C1 segment of cervical spinal cord (tissue), 14 donors: Measurements from ENCODE around the gene BCL2L12.

Experiments
- DNase-seq, 14 donors: peaks; one replicate each; lab custom pipeline; 2025; lab: John Stamatoyannopoulos, UW

Gene BCL2L12

DNA sequence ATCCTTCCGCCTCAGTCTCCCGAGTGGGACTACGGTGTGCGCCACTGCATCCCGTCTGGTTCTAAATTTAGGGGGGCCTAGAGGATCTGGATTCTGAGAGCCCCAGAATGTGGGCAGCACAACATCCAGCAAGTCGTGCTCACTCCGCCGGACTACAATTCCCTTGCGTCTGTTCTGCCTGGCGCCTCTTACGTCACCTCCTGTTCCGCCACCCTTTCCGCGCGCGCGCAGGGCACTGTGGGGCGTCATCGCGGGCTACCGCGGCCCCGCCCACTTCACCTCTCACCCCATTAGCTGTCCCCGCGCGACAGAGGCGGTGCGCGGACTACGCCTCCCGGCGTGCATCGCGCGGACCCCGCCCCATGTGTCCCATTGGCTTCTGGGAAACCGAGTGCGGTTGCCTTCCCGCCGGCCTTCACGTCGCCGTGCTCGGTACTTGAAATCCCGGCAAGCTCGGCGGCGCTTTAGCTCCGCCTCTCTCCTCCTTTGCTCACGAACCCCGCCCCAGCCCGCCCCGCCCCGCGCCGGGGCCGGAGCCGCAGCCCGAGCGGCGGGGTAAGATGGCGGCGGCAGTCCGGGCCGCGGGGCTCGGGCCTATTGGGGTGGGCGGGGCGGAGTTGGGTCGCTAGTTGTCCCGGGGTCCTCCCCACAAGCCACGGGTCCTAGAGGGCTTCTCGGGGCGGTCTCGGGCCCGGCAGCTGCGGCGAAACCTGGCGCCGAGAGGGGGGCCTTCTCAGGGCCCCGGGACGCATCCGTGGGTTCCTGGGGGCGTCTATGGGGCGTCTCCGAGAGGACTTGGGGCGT lies 23.8 kb upstream of the BCL2L12 start, which contains the start of gene SCAF1:
Gene SCAF1 (plus strand): TSS at position 522 of the 804 bp plus-strand sequence. CDS start 2,818 bp downstream, outside the sequence.
- peak; percentile 98 to 100 (median 99) for DNase-seq

DNA sequence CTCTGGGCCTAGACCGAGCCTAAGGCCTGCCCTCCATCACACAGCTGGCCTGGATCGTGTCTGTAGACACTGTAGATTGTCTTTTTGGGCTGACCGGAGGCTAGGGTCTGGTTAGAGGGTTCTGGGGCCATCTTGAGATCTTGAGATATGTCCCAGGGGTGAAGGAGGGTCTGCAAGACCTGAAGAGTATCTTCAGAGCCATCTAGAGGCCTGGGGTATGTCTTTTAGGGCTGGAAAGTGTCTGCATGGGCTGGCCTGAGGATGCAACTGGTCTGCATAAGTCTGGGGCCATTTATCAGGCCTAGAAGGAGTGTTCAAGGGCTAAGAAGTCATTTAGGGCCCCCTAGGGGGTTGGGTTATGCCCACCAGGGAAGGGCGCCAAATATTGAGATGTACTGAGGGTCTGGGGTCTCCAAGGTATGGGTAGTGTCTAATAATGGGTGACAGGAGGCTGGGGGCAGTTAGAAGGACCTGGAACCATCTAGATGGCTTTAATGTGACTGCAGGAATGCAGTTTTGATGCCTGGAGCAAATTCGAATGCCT lies 23.2 kb upstream of the BCL2L12 start:
- DNase-seq, result peak in 1 of 14 donors; percentile 26

DNA sequence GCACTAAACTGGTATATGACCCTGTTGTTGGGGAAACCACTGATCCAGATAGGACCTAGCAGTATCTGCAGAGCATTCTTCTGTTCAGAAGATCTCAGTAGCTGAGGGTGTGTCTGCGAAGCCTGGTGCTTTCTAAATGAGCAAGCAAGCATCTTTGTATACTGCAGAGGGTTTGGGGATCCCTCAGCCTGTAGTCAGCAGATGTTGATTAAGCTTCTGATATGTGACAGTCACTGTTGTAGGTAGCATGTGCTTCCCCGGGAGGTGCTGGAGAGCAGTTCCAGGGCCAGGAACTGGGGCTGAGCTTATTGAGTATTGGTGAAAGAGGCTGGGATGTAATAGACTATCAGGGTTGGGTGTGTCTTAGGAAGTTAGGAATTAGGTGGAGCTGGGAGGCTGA lies 22.3 kb upstream of the BCL2L12 start:
- no peak for DNase-seq

DNA sequence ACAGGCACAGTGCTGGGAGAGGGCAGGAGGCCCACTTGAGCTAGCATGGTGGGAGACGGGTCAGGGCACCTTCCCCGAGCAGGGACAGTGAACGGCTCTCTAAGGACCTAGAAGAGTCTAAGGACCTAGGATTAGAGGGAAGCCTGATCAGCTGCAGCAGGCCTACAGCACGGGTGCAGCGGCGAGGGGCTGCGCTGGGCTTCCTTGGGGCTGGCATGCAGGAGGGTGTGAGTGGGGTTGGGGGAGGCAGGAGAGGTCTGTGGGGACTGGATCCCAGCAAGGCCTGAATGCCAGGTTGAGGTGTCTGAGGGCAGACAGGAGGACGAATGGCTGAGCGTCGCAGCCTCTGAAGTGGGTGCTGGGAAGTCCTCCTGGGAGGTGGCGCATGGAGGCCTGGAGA lies 20.1 kb upstream of the BCL2L12 start:
- DNase-seq, result no peak

DNA sequence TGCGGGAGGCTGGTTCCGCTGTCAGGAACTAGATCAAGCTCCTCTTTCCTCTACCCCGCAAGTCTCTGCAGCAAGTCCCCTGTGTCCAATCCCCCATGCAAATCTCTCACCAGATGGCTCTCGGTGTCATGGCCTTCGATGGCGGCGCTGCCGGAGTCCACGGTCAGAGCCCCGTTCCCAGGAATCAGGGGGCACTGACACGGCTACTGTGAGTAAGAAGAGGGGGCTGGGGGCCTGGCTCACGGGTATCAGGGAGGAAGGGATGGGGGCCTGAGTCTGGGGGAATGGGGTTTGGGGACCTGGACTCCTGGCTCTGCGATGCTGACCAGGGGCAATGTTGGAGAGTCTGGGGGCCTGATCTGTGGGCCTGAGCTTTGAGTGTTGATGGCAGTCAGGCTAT lies 19.7 kb upstream of the BCL2L12 start:
- DNase-seq, result no peak

DNA sequence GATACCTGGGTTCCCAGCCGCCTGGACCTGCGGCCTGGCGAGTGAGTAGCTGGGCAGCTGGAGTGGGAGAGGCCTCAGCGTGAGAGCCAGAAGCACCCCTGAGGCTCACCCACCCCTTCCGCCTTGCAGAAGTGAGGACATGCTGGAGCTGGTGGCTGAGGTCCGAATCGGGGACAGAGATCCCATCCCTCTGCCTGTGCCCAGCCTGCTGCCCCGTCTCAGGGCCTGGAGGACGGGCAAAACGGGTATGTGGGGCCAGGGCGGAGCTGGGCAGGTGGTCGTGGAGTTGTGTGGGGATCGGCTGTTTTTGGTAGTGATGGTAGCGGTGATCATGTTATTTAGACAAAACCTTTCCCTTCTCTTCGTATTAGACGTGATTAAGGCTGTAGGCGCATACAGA lies 19.1 kb upstream of the BCL2L12 start:
- DNase-seq, result no peak

DNA sequence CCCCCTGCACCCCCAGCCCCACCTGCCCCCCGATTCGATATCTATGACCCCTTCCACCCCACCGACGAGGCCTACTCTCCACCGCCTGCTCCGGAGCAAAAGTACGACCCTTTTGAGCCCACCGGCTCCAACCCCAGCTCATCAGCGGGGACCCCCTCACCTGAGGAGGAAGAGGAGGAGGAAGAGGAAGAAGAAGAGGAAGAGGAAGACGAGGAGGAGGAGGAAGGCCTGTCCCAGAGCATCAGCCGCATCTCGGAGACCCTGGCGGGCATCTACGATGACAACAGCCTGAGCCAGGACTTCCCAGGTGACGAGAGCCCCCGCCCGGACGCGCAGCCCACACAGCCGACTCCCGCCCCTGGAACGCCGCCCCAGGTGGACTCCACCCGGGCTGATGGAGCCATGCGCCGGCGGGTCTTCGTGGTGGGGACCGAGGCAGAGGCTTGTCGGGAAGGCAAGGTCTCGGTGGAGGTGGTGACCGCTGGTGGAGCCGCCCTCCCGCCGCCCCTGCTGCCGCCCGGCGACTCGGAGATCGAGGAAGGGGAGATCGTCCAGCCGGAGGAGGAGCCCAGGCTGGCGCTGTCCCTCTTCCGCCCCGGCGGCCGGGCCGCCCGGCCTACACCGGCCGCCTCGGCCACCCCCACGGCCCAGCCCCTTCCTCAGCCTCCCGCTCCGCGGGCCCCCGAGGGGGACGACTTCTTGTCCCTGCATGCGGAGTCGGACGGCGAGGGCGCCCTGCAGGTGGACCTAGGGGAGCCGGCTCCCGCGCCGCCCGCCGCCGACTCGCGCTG lies 14.5 kb upstream of the BCL2L12 start:
- DNase-seq, result no peak

DNA sequence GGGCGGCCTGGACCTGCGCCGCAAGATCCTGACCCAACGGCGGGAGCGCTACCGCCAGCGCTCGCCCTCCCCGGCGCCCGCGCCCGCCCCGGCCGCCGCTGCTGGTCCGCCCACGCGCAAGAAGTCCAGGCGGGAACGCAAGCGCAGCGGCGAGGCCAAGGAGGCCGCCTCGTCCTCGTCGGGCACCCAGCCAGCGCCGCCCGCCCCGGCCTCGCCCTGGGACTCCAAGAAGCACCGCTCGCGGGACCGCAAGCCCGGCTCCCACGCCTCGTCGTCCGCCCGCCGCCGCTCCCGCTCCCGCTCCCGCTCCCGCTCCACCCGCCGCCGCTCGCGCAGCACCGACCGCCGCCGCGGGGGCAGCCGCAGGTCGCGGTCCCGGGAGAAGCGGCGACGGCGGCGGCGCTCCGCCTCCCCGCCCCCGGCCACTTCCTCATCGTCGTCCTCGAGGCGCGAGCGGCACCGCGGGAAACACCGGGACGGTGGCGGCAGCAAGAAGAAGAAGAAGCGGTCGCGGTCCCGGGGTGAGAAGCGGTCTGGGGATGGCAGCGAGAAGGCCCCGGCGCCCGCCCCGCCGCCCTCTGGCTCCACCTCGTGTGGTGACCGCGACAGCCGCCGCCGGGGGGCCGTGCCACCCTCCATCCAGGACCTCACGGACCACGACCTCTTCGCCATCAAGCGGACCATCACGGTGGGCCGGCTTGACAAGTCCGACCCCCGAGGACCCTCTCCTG lies 13.7 kb upstream of the BCL2L12 start:
- no peak for DNase-seq

DNA sequence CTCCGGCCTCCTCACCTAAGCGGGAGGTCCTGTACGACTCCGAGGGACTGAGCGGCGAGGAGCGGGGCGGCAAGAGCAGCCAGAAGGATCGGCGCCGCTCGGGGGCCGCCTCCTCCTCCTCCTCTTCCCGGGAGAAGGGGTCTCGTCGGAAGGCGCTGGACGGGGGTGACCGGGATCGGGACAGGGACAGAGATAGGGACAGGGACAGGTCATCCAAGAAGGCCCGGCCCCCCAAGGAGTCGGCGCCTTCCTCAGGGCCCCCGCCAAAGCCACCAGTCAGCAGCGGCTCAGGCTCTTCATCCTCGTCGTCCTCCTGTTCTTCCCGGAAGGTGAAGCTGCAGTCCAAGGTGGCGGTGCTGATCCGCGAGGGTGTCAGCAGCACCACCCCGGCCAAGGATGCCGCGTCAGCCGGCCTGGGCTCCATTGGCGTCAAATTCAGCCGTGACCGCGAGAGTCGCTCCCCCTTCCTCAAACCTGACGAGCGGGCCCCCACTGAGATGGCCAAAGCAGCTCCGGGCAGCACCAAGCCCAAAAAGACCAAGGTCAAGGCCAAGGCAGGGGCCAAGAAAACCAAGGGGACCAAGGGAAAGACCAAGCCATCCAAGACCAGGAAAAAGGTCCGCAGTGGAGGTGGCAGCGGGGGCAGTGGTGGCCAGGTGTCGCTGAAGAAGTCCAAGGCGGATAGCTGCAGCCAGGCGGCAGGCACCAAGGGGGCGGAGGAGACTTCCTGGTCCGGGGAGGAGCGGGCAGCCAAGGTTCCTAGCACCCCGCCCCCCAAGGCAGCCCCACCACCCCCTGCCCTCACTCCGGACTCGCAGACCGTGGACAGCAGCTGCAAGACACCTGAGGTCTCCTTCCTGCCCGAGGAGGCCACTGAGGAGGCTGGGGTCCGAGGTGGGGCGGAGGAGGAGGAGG lies 12.9 kb upstream of the BCL2L12 start:
- no peak for DNase-seq

DNA sequence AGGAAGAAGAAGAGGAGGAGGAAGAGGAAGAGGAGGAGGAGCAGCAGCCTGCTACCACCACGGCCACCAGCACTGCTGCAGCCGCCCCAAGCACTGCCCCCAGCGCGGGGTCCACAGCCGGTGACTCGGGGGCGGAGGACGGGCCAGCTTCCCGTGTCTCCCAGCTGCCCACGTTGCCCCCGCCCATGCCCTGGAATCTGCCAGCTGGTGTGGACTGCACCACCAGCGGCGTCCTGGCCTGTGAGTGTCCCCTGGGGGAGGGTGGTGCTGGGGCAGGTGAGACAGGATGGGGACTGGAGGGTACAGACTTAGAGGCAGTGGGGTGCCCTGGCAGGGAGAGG lies 12.3 kb upstream of the BCL2L12 start:
- DNase-seq, result no peak

DNA sequence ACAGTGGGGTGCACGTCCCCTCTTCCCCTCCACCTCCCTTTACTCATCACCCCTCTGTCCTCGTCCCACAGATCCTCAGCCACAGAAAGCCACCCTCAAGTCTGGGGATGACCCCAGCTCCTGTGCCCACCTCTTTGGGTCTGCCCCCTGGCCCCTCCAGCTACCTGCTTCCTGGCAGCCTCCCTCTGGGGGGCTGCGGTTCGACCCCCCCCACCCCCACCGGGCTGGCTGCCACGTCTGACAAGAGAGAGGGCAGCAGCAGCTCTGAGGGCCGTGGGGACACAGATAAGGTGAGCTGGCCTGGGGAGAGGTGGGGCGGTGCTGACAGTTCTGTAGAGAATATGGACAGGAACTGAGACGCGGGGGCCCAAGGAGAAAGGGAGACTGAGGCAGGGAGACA lies 11.2 kb upstream of the BCL2L12 start:
- no peak for DNase-seq

DNA sequence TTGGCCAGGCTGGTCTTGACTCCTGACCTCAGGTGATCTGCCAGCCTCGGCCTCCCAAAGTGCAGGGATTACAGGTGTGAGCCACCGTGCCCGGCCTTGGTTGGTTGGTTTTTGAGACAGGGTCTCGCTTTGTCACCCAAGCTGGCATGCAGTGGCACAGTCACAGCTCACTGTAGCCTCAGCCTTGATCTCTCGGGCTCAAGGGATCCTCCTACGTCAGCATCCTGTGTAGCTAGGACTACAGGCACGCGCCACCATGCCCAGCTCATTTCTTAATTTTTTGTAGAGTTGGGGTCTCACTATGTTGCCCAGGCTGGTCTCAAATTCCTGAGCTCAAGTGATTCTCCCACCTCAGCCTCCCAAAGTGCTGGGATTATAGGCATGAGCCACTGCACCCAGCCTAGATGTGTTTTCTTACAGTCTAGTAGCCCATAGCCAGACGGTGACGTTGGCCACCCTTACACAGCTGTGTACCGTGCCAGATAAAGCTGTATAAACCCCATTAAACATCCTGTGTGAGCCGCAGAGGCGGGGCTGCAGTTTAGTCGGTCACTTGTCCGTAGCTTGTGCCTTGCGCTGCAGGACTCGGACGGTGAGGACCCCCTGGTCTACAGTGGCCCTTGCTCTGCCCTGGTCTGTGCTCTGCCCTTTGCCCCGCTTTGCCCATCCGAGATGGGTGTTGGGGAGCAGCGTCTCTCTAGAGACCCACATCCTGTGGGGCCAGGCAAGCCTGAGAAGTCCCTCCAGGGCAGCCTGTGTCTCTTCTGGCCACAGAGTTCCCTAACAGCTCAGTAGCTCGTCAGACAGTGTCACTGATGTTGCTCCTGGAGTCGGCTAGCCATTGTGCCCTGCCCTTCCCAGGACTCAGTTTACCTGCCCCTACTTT lies 9.9 kb upstream of the BCL2L12 start:
- DNase-seq, result no peak

DNA sequence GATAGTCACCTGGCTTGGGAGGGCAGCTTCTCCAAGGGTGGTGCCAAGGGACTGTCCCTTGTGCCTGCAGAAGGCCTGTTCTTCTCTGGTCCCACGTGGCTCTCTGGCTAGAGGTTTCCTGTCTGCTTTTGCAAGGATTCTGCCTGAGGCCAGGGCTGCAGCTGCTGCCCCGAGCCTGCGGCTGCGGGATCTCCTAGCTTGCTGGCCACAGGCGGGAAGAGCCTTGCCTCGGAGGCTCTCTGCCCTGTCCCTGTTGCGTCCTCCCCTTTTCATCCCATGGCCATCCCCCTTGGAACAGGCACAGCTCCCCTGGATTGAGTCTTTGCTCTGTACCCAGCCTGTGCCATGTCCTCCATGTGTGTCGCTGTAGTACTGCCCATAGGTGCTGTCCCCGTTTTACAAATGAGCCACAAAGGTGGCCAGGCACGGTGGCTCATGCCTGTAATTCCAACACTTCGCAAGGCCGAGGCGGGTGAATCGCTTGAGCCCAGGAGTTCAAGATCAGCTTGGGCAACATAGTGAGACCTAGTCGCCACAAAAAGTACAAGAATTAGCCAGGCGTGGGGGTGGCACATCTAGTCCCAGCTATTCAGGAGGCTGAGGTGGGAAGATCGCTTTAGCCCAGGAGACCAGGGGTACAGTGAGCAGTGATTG lies 9.2 kb upstream of the BCL2L12 start:
- no peak for DNase-seq

DNA sequence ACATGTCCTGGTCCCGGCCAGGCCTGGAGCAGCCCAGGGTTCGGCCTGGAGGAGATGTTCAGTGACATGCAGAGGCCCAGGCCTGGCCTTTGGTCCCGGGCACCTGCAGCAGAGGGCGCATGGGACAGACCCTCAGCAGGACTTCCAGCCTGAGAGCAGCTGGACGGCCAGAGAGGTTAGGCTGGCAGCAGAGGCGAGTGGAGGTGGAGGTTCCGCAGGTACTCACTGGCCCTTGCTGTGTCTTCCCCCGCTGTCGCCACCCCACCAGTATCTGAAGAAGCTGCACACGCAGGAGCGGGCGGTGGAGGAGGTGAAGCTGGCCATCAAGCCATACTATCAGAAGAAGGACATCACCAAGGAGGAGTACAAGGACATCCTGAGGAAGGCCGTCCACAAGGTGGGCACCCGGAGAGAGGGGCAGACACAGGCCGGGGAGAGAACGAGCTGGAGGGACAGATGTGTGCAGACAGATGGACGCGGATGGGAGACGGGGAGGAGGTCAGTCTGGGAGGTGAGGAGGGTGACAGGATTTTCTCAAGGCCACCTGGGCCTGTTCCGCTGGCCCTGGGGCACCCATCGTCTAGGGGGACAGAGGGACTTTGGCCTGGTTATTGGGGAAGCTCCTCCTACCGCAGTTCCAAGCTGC lies 8.1 kb upstream of the BCL2L12 start:
- no peak for DNase-seq

DNA sequence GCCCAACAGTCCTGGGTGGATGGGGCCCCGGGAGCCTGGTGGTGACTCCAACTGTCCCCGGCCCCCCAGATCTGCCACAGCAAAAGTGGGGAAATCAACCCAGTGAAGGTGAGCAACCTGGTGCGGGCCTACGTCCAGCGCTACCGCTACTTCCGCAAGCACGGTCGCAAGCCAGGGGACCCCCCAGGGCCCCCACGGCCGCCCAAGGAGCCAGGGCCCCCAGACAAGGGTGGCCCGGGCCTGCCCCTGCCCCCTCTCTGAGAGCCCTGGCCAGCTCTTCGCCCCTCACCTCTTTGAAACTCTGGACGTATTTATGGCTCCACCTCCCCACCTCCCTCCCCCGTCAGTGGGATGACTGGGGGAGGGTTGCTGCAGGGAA lies 7.6 kb upstream of the BCL2L12 start:
- DNase-seq, result no peak

DNA sequence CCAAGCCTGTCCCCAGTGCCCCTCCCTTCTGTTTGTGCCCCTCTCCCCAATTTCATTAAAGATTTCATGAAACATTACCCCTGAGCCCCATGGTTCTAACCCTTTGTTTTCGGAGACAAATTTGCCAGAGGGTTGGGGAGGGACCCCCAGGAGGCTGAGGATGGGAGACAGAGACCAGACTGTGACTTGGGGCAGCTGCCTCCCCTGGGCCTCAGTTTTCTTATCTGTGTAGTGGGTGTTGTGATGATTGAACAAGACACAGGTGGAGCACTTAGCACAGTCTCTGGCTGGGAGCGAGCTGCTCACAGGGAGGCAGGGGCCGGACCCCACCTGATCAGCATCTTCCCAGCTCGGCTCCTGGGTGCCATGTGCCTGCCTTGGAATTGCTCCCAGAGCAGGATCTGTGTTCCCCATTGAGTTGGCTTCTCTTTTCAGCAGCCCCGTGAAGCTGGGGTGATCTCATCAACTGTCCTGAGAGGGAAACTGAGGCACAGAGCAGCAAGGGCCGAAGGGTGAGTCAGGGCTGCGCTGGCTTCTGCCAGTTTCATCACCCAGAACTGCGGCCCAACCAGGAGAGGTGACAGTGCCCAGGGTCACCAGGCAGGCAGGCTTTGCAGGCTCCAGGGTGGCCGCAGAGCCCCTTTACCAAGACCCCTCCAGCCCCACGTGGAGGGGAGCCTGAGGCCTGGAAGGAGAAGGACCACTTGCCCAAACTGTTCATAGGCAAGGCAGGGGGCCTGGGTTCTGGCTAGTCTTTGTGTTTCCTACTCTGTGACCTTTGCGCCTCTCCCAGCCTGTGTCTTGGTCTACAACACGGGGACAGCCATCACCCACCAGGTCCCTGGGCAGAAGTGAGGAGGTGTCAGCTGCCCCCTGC lies 6.9 kb upstream of the BCL2L12 start:
- DNase-seq, result no peak

DNA sequence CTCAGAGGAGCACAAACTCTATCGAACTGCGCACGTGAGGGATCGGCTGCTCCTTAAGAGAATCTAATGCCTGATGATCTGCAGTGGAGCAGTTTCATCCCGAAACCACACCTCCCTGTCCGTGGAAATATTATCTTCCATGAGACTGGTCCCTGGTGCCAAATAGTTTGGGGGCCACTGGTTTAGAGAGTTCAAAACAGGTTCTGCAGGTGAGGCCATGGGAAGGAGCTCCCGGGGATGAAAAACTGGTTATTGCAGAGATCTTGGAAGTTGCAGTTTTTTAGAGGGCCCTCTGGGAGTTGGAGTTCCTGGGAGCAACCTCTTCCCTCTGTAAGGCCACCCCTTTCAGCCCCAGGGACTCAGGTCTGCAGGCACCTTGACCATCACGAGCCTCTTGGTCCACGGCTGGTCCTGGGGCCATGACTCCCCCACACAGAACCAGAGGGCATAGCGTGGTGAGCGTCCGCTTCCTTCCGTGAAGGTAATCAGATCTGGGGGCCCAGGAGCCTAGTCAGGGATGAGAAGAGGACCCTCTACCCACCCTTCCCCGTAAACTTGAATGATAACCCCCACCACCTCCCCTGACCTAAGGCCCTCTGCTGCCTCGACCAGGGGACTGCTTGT lies 5.3 kb upstream of the BCL2L12 start:
- DNase-seq, result no peak

DNA sequence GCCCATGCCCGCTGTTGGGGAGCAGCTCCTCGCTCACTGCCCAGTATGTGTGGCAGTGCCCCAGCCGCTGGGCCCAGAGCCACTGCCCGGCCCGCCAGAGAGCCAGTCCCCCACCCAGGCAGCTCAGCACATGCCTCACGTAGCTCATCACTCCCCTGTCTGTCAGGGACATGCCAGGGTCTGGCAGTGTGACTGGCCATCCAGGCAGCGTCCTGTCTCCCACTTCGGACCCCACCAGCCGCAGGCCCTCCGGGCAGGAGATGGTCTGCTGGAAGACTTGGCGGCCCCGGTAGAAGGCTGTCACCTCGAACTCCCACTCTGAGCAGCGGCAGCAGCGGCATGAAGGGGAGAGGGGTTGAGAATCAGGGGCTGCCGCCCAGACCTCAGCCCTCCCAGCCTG lies 3.7 kb upstream of the BCL2L12 start:
- no peak for DNase-seq
